Testis (tissue), 3 donors: ENCODE measurements around the gene ATAD2B. TPM values are rescaled to one million over a fixed set of nuclear protein-coding genes. Genes with fewer than 3 reads are reported as not detected.
A peak's percentile ranks its signal among the peaks of the same experiment; 100 is the strongest.

Experiments used
- DNase-seq: peaks from one replicate; pipeline ENCODE4 v3.0.0-alpha.2; 2019
- H3K27ac ChIP-seq, 2 donors: fragments of 200-600 bp; sonication (generic); one replicate each; pipeline ENCODE4 v1.5.1; 2019
- H3K27me3 ChIP-seq: fragments of 200-600 bp; sonication (generic); one replicate; pipeline ENCODE4 v1.5.1; 2019
- H3K36me3 ChIP-seq: fragments of 200-600 bp; sonication (generic); one replicate; pipeline ENCODE4 v1.5.1; 2017; ENCODE audit warnings: low read depth; ENCODE audit errors: missing control alignments
- H3K4me1 ChIP-seq: fragments of 200-600 bp; sonication (generic); one replicate; pipeline ENCODE4 v1.5.1; 2019
- H3K4me3 ChIP-seq, 2 donors: fragments of 200-600 bp; sonication (generic); one replicate each; pipeline ENCODE4 v1.5.1; 2017 to 2019
- H3K9me3 ChIP-seq: fragments of 200-600 bp; sonication (generic); one replicate; pipeline ENCODE4 v1.5.1; 2017
- CTCF ChIP-seq, 3 experiments: fragments of 450-650 bp in 2 of 3; fragments of 200-600 bp in 1 of 3; sonication (generic) in 1 of 3; IDR thresholded peaks; one replicate each; pipeline ENCODE4 v1.5.1; 2016 to 2019; ENCODE audit warnings: antibody characterized with exemption in 3 of 3, mild to moderate bottlenecking in 2 of 3, moderate library complexity in 1 of 3
- POLR2A ChIP-seq: fragments of 450-650 bp; IDR thresholded peaks from one replicate; pipeline ENCODE4 v1.6.1; 2017; ENCODE audit warnings: antibody characterized with exemption, mild to moderate bottlenecking, moderate library complexity
- WGBS, 2 donors: methylation state at CpG; one replicate each; pipeline ENCODE4 v1.1.5; 2018; 5-methylcytosine and 5-hydroxymethylcytosine counted together
- intact Hi-C: fragments of 100-400 bp; cut with DNase I; formaldehyde crosslinking; loops from one replicate; pipeline ENCODE4 v1.15.1; 2023; ENCODE audit warnings: low total_unique reads
- polyA plus RNA-seq: library from polyadenylated mRNA; stranded (reverse); fragments of 350-450 nt; fragmentation: Illumina TruSeq; extraction: RNeasy Lipid Tissue Mini Kit (QIAGEN cat#74804); gene quantifications from one replicate; pipeline ENCODE4 v1.2.3, GENCODE V29; 2014; ENCODE audit warnings: low read depth, low replicate concordance; ENCODE audit not compliant: insufficient read depth
- total RNA-seq, 2 donors: library from RNA; depleted of rRNA; stranded (reverse); fragments of >200 nt; gene quantifications; one replicate each; pipeline ENCODE4 v1.2.3, GENCODE V29; 2016

The ATAD2B gene
- total and polyA plus RNA-seq, 3 donors from 2014 or later: 11.7 to 32.3 (median 23.2) TPM

GRCh38 chr2:23718931-23719700, 207.8 kb downstream of the ATAD2B start:
- WGBS, 2 donors: 86 to 87% methylated on average over 4 of the region's 4 CpGs
- no peaks in the 10 kb centered on the region for H3K4me1 ChIP-seq
- DNase-seq: no peak
- H3K9me3 ChIP-seq: no peaks in the 10 kb centered on the region
- no peak for TF ChIP-seq POLR2A
- no peak overlapping the region for H3K4me3 ChIP-seq
- H3K27me3 ChIP-seq: no peaks in the 10 kb centered on the region
- intact Hi-C loops: no loop called here
- H3K27ac ChIP-seq: no peak overlapping the region
- no peaks in the 10 kb centered on the region for H3K36me3 ChIP-seq

- no peak for DNase-seq
- Histone ChIP-seq H3K9me3 (no peaks in the 10 kb centered on the region), H3K27ac (no peak overlapping the region), H3K4me3 (no peak overlapping the region), H3K36me3 (no peaks in the 10 kb centered on the region), H3K27me3 (no peaks in the 10 kb centered on the region), H3K4me1 (no peaks in the 10 kb centered on the region)
- TF ChIP-seq CTCF (IDR thresholded peaks at IDR 0.05): no peak
- no peak for TF ChIP-seq POLR2A
- WGBS, 2 donors: 86 to 88% methylated on average over 5 of the region's 5 CpGs
- intact Hi-C loops: no loop called here
Observed at GRCh38 chr2:23713351-23713750, 213.6 kb downstream of the ATAD2B start.

GRCh38 chr2:23712756-23713151, 214.2 kb downstream of the ATAD2B start:
- DNase-seq: no peak
- Histone ChIP-seq H3K27ac (peak overlapping the region in 1 of 2 donors; percentile 19), H3K36me3 (no peaks in the 10 kb centered on the region), H3K27me3 (no peaks in the 10 kb centered on the region), H3K9me3 (no peaks in the 10 kb centered on the region), H3K4me1 (no peaks in the 10 kb centered on the region), H3K4me3 (no peak overlapping the region)
- WGBS, 2 donors: 70 to 71% methylated on average over 2 of the region's 2 CpGs
- TF ChIP-seq POLR2A (no peak), CTCF (IDR thresholded peaks at IDR 0.05) (no peak)
- intact Hi-C loops: no loop called here

GRCh38 chr2:23711979-23712755, 214.8 kb downstream of the ATAD2B start:
- H3K36me3 ChIP-seq: no peaks in the 10 kb centered on the region
- DNase-seq: peak; percentile 69
- TF ChIP-seq POLR2A (no peak), CTCF (IDR thresholded peaks at IDR 0.05) (no peak)
- no peaks in the 10 kb centered on the region for H3K27me3 ChIP-seq
- H3K9me3 ChIP-seq: no peaks in the 10 kb centered on the region
- H3K4me3 ChIP-seq: no peak overlapping the region
- WGBS, 2 donors: 49 to 56% methylated on average over 7 of the region's 7 CpGs
- peak overlapping the region; percentile 4 to 19 for H3K27ac ChIP-seq
- H3K4me1 ChIP-seq: no peaks in the 10 kb centered on the region
- intact Hi-C loops: no loop called here

- no peak overlapping the region for H3K4me3 ChIP-seq
- H3K27ac ChIP-seq: no peak overlapping the region
- WGBS, 2 donors: 97 to 98% methylated on average over 8 of the region's 8 CpGs
- no peaks in the 10 kb centered on the region for H3K9me3 ChIP-seq
- no peaks in the 10 kb centered on the region for H3K27me3 ChIP-seq
- intact Hi-C loops: no loop called here
- H3K36me3 ChIP-seq: no peaks in the 10 kb centered on the region
- H3K4me1 ChIP-seq: no peaks in the 10 kb centered on the region
- no peak for DNase-seq
- TF ChIP-seq POLR2A (no peak), CTCF (IDR thresholded peaks at IDR 0.05) (no peak)
Observed at GRCh38 chr2:23709311-23709710, 217.6 kb downstream of the ATAD2B start.
